Astrocyte (in vitro differentiated cells and primary cell): ENCODE results near the gene NTRK1.

ENCODE experiments used
- CTCF ChIP-seq: IDR thresholded peaks from 2 replicates; pipeline ENCODE4 v1.5.1; 2011; ENCODE audit warnings: low read depth, mild to moderate bottlenecking, inconsistent platforms, low read length, moderate library complexity; ENCODE audit not compliant: insufficient read depth
- EZH2 ChIP-seq: IDR thresholded peaks from 2 replicates; pipeline ENCODE4 v1.6.1; 2012; ENCODE audit warnings: mild to moderate bottlenecking, low read length, inconsistent platforms; ENCODE audit not compliant: insufficient read depth

GRCh38 chr1:156911577-156912298 is 51.1 kb downstream of the NTRK1 start:
- TF ChIP-seq CTCF (no peak), EZH2 (no peak)
